ENCODE results near the gene KCNG3.
"Not testable (repeated sequence)": the region's sequence is repeated elsewhere in the genome, so short reads cannot be mapped to it uniquely, and the experiment has no call there.

The KCNG3 gene

DNA sequence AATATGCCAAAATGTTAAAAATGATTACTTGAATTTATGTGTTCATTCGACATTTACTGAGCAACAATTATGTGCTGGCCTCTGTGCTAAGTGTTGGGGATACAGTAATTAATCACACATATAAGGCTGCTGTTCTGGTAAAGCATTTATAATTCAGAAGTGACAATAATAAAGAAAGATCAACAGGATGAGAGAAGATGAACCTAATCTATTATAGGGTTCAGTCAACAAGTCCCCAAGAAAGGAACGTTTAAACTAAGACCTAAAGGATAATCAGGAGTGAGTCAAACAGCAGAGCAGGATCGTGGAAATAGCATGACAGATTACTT lies 72.7 kb downstream of the KCNG3 start:
- Mint-ChIP-seq H3K4me1 (peaks cover 16% of the 10 kb centered on the region), H3K4me3 (no peak overlapping the region), H3K27me3 (peaks cover 9% of the 10 kb centered on the region), H3K9me3 (peaks cover 2 to 6% of the 10 kb centered on the region in 2 donors), H3K27ac (peak overlapping the region in 1 of 2 donors; percentile 1)
- ATAC-seq (peak; percentile 38), DNase-seq (no peak)

DNA sequence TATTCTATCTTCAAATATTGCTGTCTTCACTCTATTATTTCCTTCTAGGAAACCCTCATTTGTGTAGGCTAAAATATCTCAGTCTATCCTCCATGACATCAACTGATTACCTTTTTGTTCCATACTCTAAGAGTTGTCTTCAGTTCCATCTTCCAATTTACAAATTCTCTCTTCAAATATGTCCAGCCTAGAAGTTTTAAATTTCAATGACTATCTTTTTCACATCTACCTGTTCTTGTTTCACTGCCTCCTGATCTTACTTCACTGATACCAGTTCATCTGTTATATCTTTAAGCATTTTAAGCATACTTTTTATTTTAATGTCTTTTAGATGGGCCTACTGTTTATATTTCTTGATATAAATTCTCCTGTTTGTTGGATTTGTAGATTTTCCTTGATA lies 79.1 kb downstream of the KCNG3 start:
- no peaks in the 10 kb centered on the region for H3K4me1 Mint-ChIP-seq
- H3K9me3 Mint-ChIP-seq: peaks cover 19 to 30% of the 10 kb centered on the region in 2 donors
- DNase-seq (no peak), ATAC-seq (no peak)
- H3K27ac Mint-ChIP-seq: no peak overlapping the region
- no peak overlapping the region for H3K4me3 Mint-ChIP-seq
- H3K27me3 Mint-ChIP-seq: no peaks in the 10 kb centered on the region

DNA sequence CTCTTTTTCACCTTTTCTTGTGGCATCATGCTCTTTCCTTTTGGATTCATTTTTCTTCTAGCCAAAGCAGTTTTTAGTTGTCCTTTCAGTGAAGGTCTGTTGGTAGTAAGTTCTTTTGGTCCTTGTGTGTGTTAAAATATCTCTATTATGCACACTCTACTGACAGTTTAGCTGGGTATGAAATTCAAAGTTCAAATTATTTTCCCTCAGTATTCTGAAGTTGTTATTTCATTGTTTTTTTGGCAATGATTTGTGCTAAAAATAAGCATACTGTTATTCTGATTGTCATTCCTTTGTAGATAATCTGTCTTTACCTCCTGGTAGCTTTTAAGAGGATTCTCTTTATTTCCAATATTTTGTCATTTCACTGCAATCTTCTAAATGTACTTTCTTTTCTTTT lies 79.6 kb downstream of the KCNG3 start:
- Mint-ChIP-seq H3K27ac (no peak overlapping the region), H3K4me1 (no peaks in the 10 kb centered on the region), H3K9me3 (peaks cover 19 to 30% of the 10 kb centered on the region in 2 donors), H3K4me3 (no peak overlapping the region), H3K27me3 (no peaks in the 10 kb centered on the region)
- ATAC-seq (no peak), DNase-seq (no peak)

GRCh38 chr2:42410742-42411514 lies 82.9 kb downstream of the KCNG3 start:
- no peak overlapping the region for H3K27ac Mint-ChIP-seq
- H3K4me1 Mint-ChIP-seq: no peaks in the 10 kb centered on the region
- H3K9me3 Mint-ChIP-seq: peaks cover 19 to 26% of the 10 kb centered on the region in 2 donors
- no peaks in the 10 kb centered on the region for H3K27me3 Mint-ChIP-seq
- DNase-seq (no peak), ATAC-seq (no peak)
- H3K4me3 Mint-ChIP-seq: no peak overlapping the region

DNA sequence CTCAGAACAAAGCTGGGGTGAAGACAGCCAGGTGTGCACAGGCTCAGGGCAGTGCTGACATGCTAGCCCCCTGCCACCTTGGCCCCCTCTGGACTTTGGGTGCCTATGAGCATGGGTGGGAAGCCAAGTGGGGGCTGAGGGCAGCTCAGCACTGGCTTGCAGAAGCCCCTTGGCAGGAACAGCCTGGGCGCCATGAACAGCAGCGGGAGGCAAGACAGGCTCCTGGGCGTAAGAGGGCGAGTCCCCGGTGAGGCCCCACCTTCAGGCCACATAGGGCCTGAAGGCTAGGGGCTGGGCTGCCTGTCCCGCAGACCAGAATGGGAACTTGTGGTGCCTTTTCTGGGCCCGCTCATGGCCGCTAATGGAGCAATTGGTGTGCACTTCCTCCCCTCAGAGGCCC lies 85.8 kb downstream of the KCNG3 start:
- Mint-ChIP-seq H3K27me3 (no peaks in the 10 kb centered on the region), H3K27ac (no peak overlapping the region), H3K9me3 (no peaks in the 10 kb centered on the region), H3K4me1 (no peaks in the 10 kb centered on the region), H3K4me3 (no peak overlapping the region)
- no peak for ATAC-seq
- DNase-seq: no peak

DNA sequence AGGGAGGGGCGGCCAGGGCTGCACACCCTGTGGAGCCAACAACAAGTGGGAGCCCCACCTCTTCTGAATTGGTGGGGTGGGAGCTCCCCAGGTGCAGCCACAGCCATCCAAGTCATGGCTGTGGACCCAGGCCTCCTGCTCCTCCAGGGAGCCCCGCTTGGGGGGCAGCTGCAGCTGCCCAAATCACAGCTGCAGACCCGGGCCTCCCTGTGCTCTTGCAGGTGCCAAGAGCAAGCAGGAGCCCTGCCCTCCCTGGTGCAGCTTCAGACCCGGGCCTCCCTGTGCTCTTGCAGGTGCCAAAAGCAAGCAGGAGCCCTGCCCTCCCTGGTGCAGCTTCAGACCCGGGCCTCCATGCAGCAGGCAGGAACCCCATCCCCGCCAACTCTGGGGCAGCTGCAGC lies 86.3 kb downstream of the KCNG3 start:
- Mint-ChIP-seq H3K27me3 (no peaks in the 10 kb centered on the region), H3K9me3 (no peaks in the 10 kb centered on the region), H3K4me3 (no peak overlapping the region), H3K27ac (no peak overlapping the region), H3K4me1 (no peaks in the 10 kb centered on the region)
- DNase-seq: no peak
- no peak for ATAC-seq

- no peak overlapping the region for H3K27ac Mint-ChIP-seq
- no peaks in the 10 kb centered on the region for H3K4me1 Mint-ChIP-seq
- ATAC-seq (no peak), DNase-seq (no peak)
- no peaks in the 10 kb centered on the region for H3K9me3 Mint-ChIP-seq
- H3K4me3 Mint-ChIP-seq: no peak overlapping the region
- no peaks in the 10 kb centered on the region for H3K27me3 Mint-ChIP-seq
These were observed 89.1 kb downstream of the KCNG3 start for GRCh38 chr2:42404676-42405075.

- ATAC-seq (no peak), DNase-seq (no peak)
- H3K4me3 Mint-ChIP-seq: no peak overlapping the region
- H3K4me1 Mint-ChIP-seq: no peaks in the 10 kb centered on the region
- H3K9me3 Mint-ChIP-seq: no peaks in the 10 kb centered on the region
- no peaks in the 10 kb centered on the region for H3K27me3 Mint-ChIP-seq
- no peak overlapping the region for H3K27ac Mint-ChIP-seq
These were observed 92.0 kb downstream of the KCNG3 start for GRCh38 chr2:42401773-42402172.

- ATAC-seq, H3K4me1 Mint-ChIP-seq, H3K9me3 Mint-ChIP-seq, H3K4me3 Mint-ChIP-seq, H3K27me3 Mint-ChIP-seq, DNase-seq: not testable (repeated sequence)
- H3K27ac Mint-ChIP-seq: peak overlapping the region in 1 of 2 donors; percentile 19
These were observed 95.7 kb downstream of the KCNG3 start for GRCh38 chr2:42398052-42398451.

DNA sequence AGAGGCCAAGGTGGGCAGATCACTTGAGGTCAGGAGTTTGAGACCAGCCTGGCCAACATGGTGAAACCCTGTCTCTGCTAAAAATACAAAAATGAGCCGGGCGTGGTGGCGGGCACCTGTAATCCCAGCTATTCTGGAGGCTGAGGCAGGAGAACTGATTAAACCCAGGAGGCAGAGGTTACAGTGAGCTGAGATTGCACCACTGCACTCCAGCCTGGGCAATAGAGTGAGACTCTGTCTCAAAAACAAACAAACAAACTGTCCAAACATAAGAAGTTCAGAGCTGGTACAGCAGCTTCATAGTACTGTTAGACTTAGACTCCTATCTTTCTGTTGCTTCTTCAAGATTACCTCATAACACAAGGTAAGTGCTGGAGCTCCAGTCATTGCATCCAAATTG lies 100.5 kb downstream of the KCNG3 start:
- not testable (repeated sequence) for H3K9me3 Mint-ChIP-seq, H3K27me3 Mint-ChIP-seq, H3K4me1 Mint-ChIP-seq, ATAC-seq, H3K27ac Mint-ChIP-seq, H3K4me3 Mint-ChIP-seq, DNase-seq

- Mint-ChIP-seq H3K27me3 (no peaks in the 10 kb centered on the region), H3K27ac (no peak overlapping the region), H3K9me3 (no peaks in the 10 kb centered on the region), H3K4me1 (no peaks in the 10 kb centered on the region), H3K4me3 (no peak overlapping the region)
- no peak for DNase-seq
- no peak for ATAC-seq
These were observed 101.6 kb downstream of the KCNG3 start for GRCh38 chr2:42392191-42392590.
